Osteoblast (primary cell): ENCODE results near the gene EPHB4. TPM values are rescaled to one million over a fixed set of nuclear protein-coding genes. Genes with fewer than 3 reads are reported as not detected.
A peak's percentile ranks its signal among the peaks of the same experiment; 100 is the strongest.

ENCODE experiments used
- DNase-seq: peaks from one replicate; pipeline ENCODE4 v3.0.0; 2011; ENCODE audit warnings: low spot score, mixed read lengths; ENCODE audit not compliant: insufficient read length; ENCODE audit errors: missing footprints
- H2AFZ ChIP-seq: 2 replicates; pipeline ENCODE4 v1.6.0; 2011; ENCODE audit warnings: mild to moderate bottlenecking, low read length
- H3K27ac ChIP-seq: 2 replicates; pipeline ENCODE4 v1.5.1; 2011; ENCODE audit warnings: mild to moderate bottlenecking, low read depth, low read length, moderate library complexity
- H3K27me3 ChIP-seq: 2 replicates; pipeline ENCODE4 v1.6.0; 2012; ENCODE audit warnings: mild to moderate bottlenecking, control low read depth, inconsistent platforms, low read length, moderate library complexity; ENCODE audit not compliant: insufficient read depth
- H3K36me3 ChIP-seq: 2 replicates; pipeline ENCODE4 v1.5.1; 2011; ENCODE audit warnings: mild to moderate bottlenecking, low read length, control low read depth, moderate library complexity; ENCODE audit not compliant: insufficient read depth
- H3K4me1 ChIP-seq: 2 replicates; pipeline ENCODE4 v1.5.1; 2011; ENCODE audit warnings: mild to moderate bottlenecking, low read length, control low read depth, moderate library complexity; ENCODE audit not compliant: insufficient read depth
- H3K4me2 ChIP-seq: 2 replicates; pipeline ENCODE4 v1.6.0; 2011; ENCODE audit warnings: mild to moderate bottlenecking, low read length; ENCODE audit not compliant: insufficient read depth
- H3K4me3 ChIP-seq: fragments of 200-600 bp; sonication (generic); 3 replicates; pipeline ENCODE4 v1.5.1; 2012; ENCODE audit warnings: mild to moderate bottlenecking, low read length, inconsistent platforms; ENCODE audit not compliant: insufficient read depth
- H3K79me2 ChIP-seq: 2 replicates; pipeline ENCODE4 v1.6.0; 2012; ENCODE audit warnings: mild to moderate bottlenecking, low read length, control low read depth, inconsistent platforms; ENCODE audit not compliant: insufficient read depth
- H3K9me3 ChIP-seq: 2 replicates; pipeline ENCODE4 v1.5.1; 2011; ENCODE audit warnings: low read depth, low read length, control low read depth
- H4K20me1 ChIP-seq: 2 replicates; pipeline ENCODE4 v1.6.0; 2012; ENCODE audit warnings: mild to moderate bottlenecking, low read length, control low read depth; ENCODE audit not compliant: insufficient read depth
- CTCF ChIP-seq: IDR thresholded peaks from 2 replicates; pipeline ENCODE4 v1.5.1; 2011; ENCODE audit warnings: mild to moderate bottlenecking, low read depth, low read length, moderate library complexity; ENCODE audit errors: extremely low read depth
- total RNA-seq: library from RNA; depleted of rRNA; stranded (reverse); fragments of >200 nt; gene quantifications from 2 replicates; pipeline ENCODE4 v1.2.3, GENCODE V29; 2012

The EPHB4 gene
- total RNA-seq, 1 donor = 47.0 TPM

DNA sequence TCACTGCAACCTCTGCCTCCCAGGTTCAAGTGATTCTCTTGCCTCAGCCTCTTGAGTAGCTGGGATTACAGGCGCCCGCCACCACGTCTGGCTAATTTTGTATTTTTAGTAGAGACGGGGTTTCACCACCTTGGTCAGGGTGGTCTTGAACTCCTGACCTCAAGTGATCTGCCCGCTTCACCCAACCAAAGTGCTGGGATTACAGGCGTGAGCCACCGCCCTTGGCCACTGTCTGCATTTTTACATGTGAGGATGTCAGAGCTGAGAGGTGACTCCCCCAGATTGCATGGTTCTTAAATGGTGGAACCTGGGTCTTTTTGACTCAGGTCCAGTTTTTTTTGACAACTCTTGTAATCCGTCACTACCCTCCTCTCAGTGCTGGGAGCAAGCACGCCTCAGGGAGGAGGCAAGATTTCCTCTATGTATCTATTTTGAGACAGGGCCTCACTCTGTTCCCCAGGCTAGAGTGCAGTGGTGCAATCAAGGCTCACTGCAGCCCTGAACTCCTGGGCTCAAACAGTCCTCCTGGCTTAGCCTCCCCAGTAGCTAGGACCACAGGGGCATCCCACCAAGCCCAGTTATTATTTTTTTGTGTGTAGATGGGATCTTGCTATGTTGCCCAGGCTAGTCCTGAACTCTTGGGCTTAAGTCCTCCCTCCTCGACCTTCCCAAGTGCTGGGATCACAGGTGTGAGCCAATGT lies 46.4 kb upstream of the EPHB4 start:
- Histone ChIP-seq H3K4me1 (peaks cover 28% of the 10 kb centered on the region), H4K20me1 (peaks cover 18% of the 10 kb centered on the region), H3K27ac (peak overlapping the region; percentile 96), H3K9me3 (no peaks in the 10 kb centered on the region), H3K79me2 (peaks cover 83% of the 10 kb centered on the region), H3K36me3 (peaks cover 66% of the 10 kb centered on the region), H3K4me3 (peak overlapping the region; percentile 97), H3K27me3 (no peaks in the 10 kb centered on the region), H2AFZ (no peak overlapping the region), H3K4me2 (peak overlapping the region; percentile 92)
- DNase-seq = no peak
- TF ChIP-seq CTCF = no peak

- Histone ChIP-seq H3K36me3 (peaks cover 28% of the 10 kb centered on the region), H3K27ac (peak overlapping the region; percentile 95), H3K4me2 (peak overlapping the region; percentile 94), H4K20me1 (no peaks in the 10 kb centered on the region), H3K9me3 (no peaks in the 10 kb centered on the region), H2AFZ (peak overlapping the region; percentile 68), H3K27me3 (no peaks in the 10 kb centered on the region), H3K4me3 (peak overlapping the region; percentile 99), H3K79me2 (peaks cover 48% of the 10 kb centered on the region), H3K4me1 (peaks cover 29% of the 10 kb centered on the region)
- DNase-seq = peak; percentile 74
- TF ChIP-seq CTCF = no peak
Observed at GRCh38 chr7:100867776-100868485, 40.6 kb upstream of the EPHB4 start.

- peaks cover 45% of the 10 kb centered on the region for H3K79me2 ChIP-seq
- DNase-seq = peak; percentile 100
- no peak for TF ChIP-seq CTCF
- H3K4me3 ChIP-seq = peak within 1 kb of the TSS; percentile 99
- peak within 1 kb of the TSS; percentile 68 for H2AFZ ChIP-seq
- peaks cover 25% of the 10 kb centered on the region for H3K36me3 ChIP-seq
- H3K27ac ChIP-seq = peak within 1 kb of the TSS; percentile 95
- no peaks in the 10 kb centered on the region for H3K9me3 ChIP-seq
- peak within 1 kb of the TSS; percentile 94 for H3K4me2 ChIP-seq
- H3K4me1 ChIP-seq = peaks cover 29% of the 10 kb centered on the region
- no peaks in the 10 kb centered on the region for H3K27me3 ChIP-seq
- no peaks in the 10 kb centered on the region for H4K20me1 ChIP-seq
Observed at GRCh38 chr7:100867040-100867775, 39.9 kb upstream of the EPHB4 start, which contains the start of gene TRIP6. TRIP6 (plus strand) TSS chr7:100867387; CDS start chr7:100867498, 111 bp downstream.
